ENCODE measurements around the gene GRM1. TPM values are rescaled to one million over a fixed set of nuclear protein-coding genes. Genes with fewer than 3 reads are reported as not detected.

Gene GRM1
- total RNA-seq, 1 donor from 2014 or later = 0.05 TPM

GRCh38 chr6:146123616-146124015, 94.8 kb downstream of the GRM1 start:
- H3K4me3 ChIP-seq (ENCODE audit: insufficient read depth, low read depth, low read length) = no peak overlapping the region
- no peak for DNase-seq (ENCODE audit: low read depth)
- H3K27ac ChIP-seq (ENCODE audit: low read depth, low read length) = no peak overlapping the region
- H3K9ac ChIP-seq (ENCODE audit: low read length) = no peak overlapping the region
- H3K4me1 Mint-ChIP-seq (ENCODE audit: low read depth, unreplicated experiment) = no peaks in the 10 kb centered on the region
- H4K20me1 ChIP-seq (ENCODE audit: insufficient read depth, low read length) = no peaks in the 10 kb centered on the region
- no peaks in the 10 kb centered on the region for H3K4me1 ChIP-seq (ENCODE audit: insufficient read depth, low read length)
- no peaks in the 10 kb centered on the region for H3K27me3 ChIP-seq (ENCODE audit: insufficient read depth, low read length)
- no peak overlapping the region for H3K4me3 Mint-ChIP-seq (ENCODE audit: unreplicated experiment)
- no peaks in the 10 kb centered on the region for H3K9me3 ChIP-seq (ENCODE audit: insufficient read depth, low read depth, low read length)
- no peak overlapping the region for H3K27ac Mint-ChIP-seq (ENCODE audit: unreplicated experiment)
- no peaks in the 10 kb centered on the region for H3K36me3 ChIP-seq (ENCODE audit: insufficient read depth, low read length)
- H3K4me2 ChIP-seq (ENCODE audit: low read length) = no peak overlapping the region
- H2AFZ ChIP-seq (ENCODE audit: low read depth, low read length) = no peak overlapping the region
- H3K9me3 Mint-ChIP-seq (ENCODE audit: unreplicated experiment) = peaks cover 3% of the 10 kb centered on the region
- TF ChIP-seq CTCF (IDR thresholded peaks at IDR 0.05; ENCODE audit: insufficient read depth, low read depth, low read length) (no peak), EZH2 (IDR thresholded peaks at IDR 0.05; ENCODE audit: insufficient read depth, low read length) (no peak)
- FAIRE-seq = no peak
- H3K36me3 Mint-ChIP-seq (ENCODE audit: low read depth, unreplicated experiment) = no peaks in the 10 kb centered on the region
- no peaks in the 10 kb centered on the region for H3K27me3 Mint-ChIP-seq (ENCODE audit: low read depth, unreplicated experiment)
- H3K79me2 ChIP-seq (ENCODE audit: insufficient read depth, low read length) = no peaks in the 10 kb centered on the region

- FAIRE-seq (no peak), DNase-seq (ENCODE audit: low read depth) (no peak)
- TF ChIP-seq EZH2 (IDR thresholded peaks at IDR 0.05; ENCODE audit: insufficient read depth, low read length) = no peak
- TF ChIP-seq CTCF (IDR thresholded peaks at IDR 0.05; ENCODE audit: insufficient read depth, low read depth, low read length) = no peak
- Histone ChIP-seq H3K9ac (ENCODE audit: low read length) (no peak overlapping the region), H3K4me3 (ENCODE audit: insufficient read depth, low read depth, low read length) (no peak overlapping the region), H3K9me3 (ENCODE audit: insufficient read depth, low read depth, low read length) (no peaks in the 10 kb centered on the region), H2AFZ (ENCODE audit: low read depth, low read length) (no peak overlapping the region), H3K27ac (ENCODE audit: low read depth, low read length) (no peak overlapping the region), H3K79me2 (ENCODE audit: insufficient read depth, low read length) (no peaks in the 10 kb centered on the region), H3K4me1 (ENCODE audit: insufficient read depth, low read length) (no peaks in the 10 kb centered on the region), H3K4me2 (ENCODE audit: low read length) (no peak overlapping the region), H4K20me1 (ENCODE audit: insufficient read depth, low read length) (no peaks in the 10 kb centered on the region), H3K36me3 (ENCODE audit: insufficient read depth, low read length) (no peaks in the 10 kb centered on the region), H3K27me3 (ENCODE audit: insufficient read depth, low read length) (no peaks in the 10 kb centered on the region)
- Mint-ChIP-seq H3K27me3 (ENCODE audit: low read depth, unreplicated experiment) (no peaks in the 10 kb centered on the region), H3K9me3 (ENCODE audit: unreplicated experiment) (no peaks in the 10 kb centered on the region), H3K27ac (ENCODE audit: unreplicated experiment) (no peak overlapping the region), H3K4me3 (ENCODE audit: unreplicated experiment) (no peak overlapping the region), H3K36me3 (ENCODE audit: low read depth, unreplicated experiment) (no peaks in the 10 kb centered on the region), H3K4me1 (ENCODE audit: low read depth, unreplicated experiment) (no peaks in the 10 kb centered on the region)
These were observed 98.8 kb downstream of the GRM1 start for GRCh38 chr6:146127447-146128215.

- no peak overlapping the region for H3K4me3 ChIP-seq (ENCODE audit: insufficient read depth, low read depth, low read length)
- H3K9me3 Mint-ChIP-seq (ENCODE audit: unreplicated experiment) = no peaks in the 10 kb centered on the region
- H3K36me3 Mint-ChIP-seq (ENCODE audit: low read depth, unreplicated experiment) = no peaks in the 10 kb centered on the region
- no peaks in the 10 kb centered on the region for H4K20me1 ChIP-seq (ENCODE audit: insufficient read depth, low read length)
- H3K79me2 ChIP-seq (ENCODE audit: insufficient read depth, low read length) = no peaks in the 10 kb centered on the region
- H3K27ac ChIP-seq (ENCODE audit: low read depth, low read length) = no peak overlapping the region
- no peak overlapping the region for H3K9ac ChIP-seq (ENCODE audit: low read length)
- H3K4me2 ChIP-seq (ENCODE audit: low read length) = no peak overlapping the region
- H3K27me3 ChIP-seq (ENCODE audit: insufficient read depth, low read length) = no peaks in the 10 kb centered on the region
- no peak overlapping the region for H3K27ac Mint-ChIP-seq (ENCODE audit: unreplicated experiment)
- H2AFZ ChIP-seq (ENCODE audit: low read depth, low read length) = no peak overlapping the region
- no peak for DNase-seq (ENCODE audit: low read depth)
- peaks cover 3% of the 10 kb centered on the region for H3K4me1 Mint-ChIP-seq (ENCODE audit: low read depth, unreplicated experiment)
- H3K9me3 ChIP-seq (ENCODE audit: insufficient read depth, low read depth, low read length) = no peaks in the 10 kb centered on the region
- TF ChIP-seq EZH2 (IDR thresholded peaks at IDR 0.05; ENCODE audit: insufficient read depth, low read length) (no peak), CTCF (IDR thresholded peaks at IDR 0.05; ENCODE audit: insufficient read depth, low read depth, low read length) (no peak)
- no peaks in the 10 kb centered on the region for H3K27me3 Mint-ChIP-seq (ENCODE audit: low read depth, unreplicated experiment)
- H3K4me1 ChIP-seq (ENCODE audit: insufficient read depth, low read length) = no peaks in the 10 kb centered on the region
- H3K36me3 ChIP-seq (ENCODE audit: insufficient read depth, low read length) = no peaks in the 10 kb centered on the region
- no peak overlapping the region for H3K4me3 Mint-ChIP-seq (ENCODE audit: unreplicated experiment)
- no peak for FAIRE-seq
These were observed 105.0 kb downstream of the GRM1 start for GRCh38 chr6:146133866-146134265.

All from astrocyte (in vitro differentiated cells and primary cell).